RPMI7951 (cell line): ENCODE data around the gene ICAM3. TPM values are rescaled to one million over a fixed set of nuclear protein-coding genes. Genes with fewer than 3 reads are reported as not detected.

ENCODE experiments used
- DNase-seq: peaks from one replicate; pipeline ENCODE4 v3.0.0-alpha.2; 2012; ENCODE audit warnings: low read depth
- total RNA-seq: library from RNA; depleted of rRNA; stranded (reverse); fragments of >200 nt; shearing (Covaris generic); gene quantifications from 2 replicates; pipeline ENCODE4 v1.2.3, GENCODE V29; 2014; rRNA removed

The ICAM3 gene
- total RNA-seq, 1 experiment from 2014 or later: 21.5 TPM

DNA sequence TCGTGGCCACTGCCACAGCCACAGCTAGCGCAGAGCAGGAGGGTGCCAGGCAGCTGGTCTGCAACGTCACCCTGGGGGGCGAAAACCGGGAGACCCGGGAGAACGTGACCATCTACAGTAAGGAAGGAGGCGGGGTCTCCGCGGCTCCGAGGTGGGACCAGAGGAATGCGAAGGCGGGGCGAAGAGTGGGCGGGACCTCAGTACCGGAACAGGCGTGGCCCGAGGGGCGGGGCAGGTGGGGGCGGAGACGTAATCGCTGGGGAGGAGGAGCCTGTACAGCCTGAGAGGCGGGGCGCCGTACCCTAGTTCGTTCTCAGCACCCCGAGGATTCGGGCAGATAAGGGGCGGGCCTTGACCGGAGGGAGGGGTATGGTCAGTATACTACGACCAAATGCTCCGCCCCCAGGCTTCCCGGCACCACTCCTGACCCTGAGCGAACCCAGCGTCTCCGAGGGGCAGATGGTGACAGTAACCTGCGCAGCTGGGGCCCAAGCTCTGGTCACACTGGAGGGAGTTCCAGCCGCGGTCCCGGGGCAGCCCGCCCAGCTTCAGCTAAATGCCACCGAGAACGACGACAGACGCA, 47.1 kb downstream of the ICAM3 start:
- peak; percentile 84 for DNase-seq

DNA sequence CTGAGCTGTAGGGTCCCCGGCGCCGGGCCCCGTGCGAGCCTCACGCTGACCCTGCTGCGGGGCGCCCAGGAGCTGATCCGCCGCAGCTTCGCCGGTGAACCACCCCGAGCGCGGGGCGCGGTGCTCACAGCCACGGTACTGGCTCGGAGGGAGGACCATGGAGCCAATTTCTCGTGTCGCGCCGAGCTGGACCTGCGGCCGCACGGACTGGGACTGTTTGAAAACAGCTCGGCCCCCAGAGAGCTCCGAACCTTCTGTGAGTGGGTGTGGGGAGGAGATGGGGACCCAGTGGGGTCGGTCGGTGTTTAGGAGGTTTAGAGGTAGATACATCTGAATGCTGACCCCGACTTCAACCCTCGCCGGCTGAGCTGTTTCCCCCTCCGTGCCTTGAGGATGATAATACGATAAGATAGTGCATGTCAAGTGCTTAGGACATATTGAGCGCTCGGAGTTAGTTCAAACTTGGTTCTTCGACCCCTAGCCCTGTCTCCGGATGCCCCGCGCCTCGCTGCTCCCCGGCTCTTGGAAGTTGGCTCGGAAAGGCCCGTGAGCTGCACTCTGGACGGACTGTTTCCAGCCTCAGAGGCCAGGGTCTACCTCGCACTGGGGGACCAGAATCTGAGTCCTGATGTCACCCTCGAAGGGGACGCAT, 47.7 kb downstream of the ICAM3 start:
- DNase-seq: no peak

DNA sequence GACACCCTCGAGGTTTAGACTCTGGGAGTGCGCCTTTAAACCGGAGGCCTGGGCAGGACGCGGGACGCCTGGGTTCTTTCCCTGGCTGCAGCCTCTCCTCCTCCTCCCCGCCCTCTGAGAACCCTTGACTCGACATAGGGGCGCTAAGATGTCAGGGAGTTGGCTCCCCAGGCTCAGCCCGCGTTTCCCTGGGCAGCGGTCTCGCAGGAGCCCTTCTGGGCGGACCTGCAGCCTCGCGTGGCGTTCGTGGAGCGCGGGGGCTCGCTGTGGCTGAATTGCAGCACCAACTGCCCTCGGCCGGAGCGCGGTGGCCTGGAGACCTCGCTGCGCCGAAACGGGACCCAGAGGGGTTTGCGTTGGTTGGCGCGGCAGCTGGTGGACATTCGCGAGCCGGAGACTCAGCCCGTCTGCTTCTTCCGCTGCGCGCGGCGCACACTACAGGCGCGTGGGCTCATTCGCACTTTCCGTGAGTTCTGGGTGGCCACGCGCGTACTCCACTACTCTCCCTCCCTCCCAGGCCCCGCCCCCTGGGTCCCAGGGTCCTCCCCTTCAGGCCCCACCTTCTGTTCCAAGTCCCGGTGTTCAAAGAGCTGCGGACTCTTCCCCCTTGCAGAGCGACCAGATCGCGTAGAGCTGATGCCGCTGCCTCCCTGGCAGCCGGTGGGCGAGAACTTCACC, 48.4 kb downstream of the ICAM3 start:
- DNase-seq: peak; percentile 70

DNA sequence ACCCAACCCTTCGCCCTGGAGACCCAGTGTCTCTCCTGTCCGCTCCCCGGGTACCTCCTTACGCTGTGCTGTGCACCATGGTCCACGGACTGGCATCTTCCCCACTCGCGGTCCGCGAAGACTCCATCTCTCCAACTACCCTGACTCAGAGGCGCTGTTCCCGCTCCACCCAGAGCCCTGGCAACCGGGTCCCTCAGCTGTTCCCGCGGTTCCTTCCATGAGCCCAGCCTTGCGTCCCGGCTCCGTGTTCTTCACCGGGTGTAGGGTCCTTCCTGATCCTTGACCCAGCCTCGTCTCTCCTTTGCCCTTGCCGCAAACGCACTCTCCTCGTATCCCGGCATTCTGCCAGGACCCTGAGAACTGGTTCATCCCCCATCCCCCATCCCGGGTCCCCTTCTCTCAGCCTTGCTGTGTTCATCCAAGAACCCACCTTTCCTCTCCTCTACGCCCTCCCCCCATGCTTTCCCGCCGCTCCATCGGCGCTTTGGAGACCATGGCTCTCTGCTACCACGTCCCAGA, 49.0 kb downstream of the ICAM3 start:
- DNase-seq: peak; percentile 20

DNA sequence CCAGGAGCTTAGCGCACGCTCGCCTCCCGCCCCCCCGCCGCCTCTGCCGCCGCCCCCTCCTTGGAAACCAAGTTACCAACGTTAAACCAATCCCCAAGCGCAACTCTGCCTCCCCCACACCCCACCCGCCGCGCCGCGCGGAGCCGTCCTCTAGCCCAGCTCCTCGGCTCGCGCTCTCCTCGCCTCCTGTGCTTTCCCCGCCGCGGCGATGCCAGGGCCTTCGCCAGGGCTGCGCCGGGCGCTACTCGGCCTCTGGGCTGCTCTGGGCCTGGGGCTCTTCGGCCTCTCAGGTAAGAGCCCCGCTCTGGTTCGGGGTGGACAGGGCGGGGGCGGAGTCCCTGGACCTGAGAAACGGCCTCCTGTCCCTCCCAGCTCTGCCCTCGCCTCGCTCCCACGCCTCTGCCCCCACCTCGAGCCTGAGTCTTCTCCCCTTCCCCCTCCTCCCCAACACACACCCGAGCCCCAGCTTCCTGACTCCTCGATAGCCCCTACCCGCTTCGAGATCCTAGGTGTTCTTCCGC, 49.5 kb downstream of the ICAM3 start, which contains the start of gene ICAM5:
Gene ICAM5 (plus strand): TSS at position 117 of the 521 bp plus-strand sequence. CDS start 92 bp downstream, at position 209.
- DNase-seq: peak; percentile 67

DNA sequence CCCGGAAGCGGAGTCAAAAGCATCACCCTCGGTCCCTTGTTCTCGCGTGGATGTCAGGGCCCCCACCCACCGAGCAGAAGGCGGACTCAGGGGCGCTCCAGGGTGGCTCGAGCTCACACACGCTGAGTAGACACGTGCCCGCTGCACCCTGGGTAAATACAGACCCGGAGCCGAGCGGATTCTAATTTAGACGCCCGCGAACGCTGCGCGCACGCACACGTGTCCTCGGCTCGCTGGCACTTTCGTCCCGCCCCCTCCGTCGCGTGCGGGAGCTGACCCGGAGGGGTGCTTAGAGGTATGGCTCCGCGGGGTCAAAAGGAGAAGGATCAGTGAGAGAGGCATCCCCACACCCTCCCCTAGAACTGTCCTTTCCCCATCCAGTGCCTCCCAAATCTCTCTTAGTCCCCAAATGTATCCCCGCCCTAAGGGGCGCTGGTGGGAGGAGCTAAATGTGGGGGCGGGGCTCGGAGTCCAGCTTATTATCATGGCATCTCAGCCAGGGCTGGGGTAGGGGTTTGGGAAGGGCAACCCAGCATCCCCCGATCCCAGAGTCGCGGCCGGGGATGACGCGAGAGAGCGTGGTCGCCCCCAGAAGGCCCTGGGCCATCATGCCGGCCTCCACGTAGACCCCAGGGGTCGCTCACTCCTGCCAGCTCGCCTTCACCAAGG, 50.1 kb downstream of the ICAM3 start:
- DNase-seq: peak; percentile 80

DNA sequence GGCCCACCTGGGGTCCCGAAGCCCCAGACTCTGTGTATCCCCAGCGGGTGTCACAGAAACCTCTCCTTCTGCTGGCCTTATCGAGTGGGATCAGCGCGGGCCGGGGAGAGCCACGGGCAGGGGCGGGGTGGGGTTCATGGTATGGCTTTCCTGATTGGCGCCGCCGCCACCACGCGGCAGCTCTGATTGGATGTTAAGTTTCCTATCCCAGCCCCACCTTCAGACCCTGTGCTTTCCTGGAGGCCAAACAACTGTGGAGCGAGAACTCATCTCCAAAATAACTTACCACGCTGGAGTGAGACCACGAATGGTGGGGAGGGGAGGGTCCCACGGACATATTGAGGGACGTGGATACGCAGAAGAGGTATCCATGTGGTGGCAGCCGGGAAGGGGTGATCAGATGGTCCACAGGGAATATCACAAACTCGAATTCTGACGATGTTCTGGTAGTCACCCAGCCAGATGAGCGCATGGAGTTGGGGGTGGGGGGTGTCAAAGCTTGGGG, 50.7 kb downstream of the ICAM3 start:
- DNase-seq: peak; percentile 71

DNA sequence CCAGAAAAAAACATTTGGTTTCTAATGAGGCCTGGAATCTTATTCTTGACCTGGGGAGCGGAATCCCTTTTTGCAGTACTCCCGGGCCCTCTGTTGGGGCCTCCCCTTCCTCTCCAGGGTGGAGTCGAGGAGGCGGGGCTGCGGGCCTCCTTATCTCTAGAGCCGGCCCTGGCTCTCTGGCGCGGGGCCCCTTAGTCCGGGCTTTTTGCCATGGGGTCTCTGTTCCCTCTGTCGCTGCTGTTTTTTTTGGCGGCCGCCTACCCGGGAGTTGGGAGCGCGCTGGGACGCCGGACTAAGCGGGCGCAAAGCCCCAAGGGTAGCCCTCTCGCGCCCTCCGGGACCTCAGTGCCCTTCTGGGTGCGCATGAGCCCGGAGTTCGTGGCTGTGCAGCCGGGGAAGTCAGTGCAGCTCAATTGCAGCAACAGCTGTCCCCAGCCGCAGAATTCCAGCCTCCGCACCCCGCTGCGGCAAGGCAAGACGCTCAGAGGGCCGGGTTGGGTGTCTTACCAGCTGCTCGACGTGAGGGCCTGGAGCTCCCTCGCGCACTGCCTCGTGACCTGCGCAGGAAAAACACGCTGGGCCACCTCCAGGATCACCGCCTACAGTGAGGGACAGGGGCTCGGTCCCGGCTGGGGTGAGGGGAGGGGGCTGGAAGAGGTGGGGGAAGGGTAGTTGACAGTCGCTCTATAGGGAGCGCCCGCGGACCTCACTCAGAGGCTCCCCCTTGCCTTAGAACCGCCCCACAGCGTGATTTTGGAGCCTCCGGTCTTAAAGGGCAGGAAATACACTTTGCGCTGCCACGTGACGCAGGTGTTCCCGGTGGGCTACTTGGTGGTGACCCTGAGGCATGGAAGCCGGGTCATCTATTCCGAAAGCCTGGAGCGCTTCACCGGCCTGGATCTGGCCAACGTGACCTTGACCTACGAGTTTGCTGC, 52.4 kb downstream of the ICAM3 start, which contains the start of gene ICAM4:
Gene ICAM4 (plus strand): TSS at position 153 of the 935 bp plus-strand sequence. CDS start 58 bp downstream, at position 211.
- no peak for DNase-seq

DNA sequence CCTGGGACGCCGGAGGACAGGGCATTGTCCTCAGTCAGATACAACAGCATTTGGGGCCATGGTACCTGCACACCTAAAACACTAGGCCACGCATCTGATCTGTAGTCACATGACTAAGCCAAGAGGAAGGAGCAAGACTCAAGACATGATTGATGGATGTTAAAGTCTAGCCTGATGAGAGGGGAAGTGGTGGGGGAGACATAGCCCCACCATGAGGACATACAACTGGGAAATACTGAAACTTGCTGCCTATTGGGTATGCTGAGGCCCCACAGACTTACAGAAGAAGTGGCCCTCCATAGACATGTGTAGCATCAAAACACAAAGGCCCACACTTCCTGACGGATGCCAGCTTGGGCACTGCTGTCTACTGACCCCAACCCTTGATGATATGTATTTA, 54.0 kb downstream of the ICAM3 start:
- DNase-seq: no peak

DNA sequence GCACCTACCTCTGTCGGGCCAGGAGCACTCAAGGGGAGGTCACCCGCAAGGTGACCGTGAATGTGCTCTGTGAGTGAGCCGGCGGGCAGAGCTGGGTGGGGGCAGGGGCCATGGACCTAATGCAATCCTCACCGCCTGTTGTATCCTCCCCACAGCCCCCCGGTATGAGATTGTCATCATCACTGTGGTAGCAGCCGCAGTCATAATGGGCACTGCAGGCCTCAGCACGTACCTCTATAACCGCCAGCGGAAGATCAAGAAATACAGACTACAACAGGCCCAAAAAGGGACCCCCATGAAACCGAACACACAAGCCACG, 54.5 kb downstream of the ICAM3 start:
- no peak for DNase-seq

DNA sequence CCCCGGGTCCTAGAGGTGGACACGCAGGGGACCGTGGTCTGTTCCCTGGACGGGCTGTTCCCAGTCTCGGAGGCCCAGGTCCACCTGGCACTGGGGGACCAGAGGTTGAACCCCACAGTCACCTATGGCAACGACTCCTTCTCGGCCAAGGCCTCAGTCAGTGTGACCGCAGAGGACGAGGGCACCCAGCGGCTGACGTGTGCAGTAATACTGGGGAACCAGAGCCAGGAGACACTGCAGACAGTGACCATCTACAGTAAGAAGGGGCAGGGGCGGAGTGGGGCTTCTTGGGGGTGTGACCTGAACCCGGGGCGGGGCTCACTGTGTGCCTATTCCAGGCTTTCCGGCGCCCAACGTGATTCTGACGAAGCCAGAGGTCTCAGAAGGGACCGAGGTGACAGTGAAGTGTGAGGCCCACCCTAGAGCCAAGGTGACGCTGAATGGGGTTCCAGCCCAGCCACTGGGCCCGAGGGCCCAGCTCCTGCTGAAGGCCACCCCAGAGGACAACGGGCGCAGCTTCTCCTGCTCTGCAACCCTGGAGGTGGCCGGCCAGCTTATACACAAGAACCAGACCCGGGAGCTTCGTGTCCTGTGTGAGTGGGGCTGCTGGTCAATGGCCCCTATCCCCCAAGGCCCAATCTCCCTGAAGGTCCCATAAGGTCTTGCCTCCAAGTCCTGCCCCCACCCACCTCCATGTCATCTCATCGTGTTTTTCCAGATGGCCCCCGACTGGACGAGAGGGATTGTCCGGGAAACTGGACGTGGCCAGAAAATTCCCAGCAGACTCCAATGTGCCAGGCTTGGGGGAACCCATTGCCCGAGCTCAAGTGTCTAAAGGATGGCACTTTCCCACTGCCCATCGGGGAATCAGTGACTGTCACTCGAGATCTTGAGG, 55.1 kb downstream of the ICAM3 start:
- DNase-seq: no peak

Other genes with a start within 250 kb of the ICAM3 start
- gene ANGPTL6, start 236.9 kb downstream of the ICAM3 start, total RNA-seq: 0.98 TPM in 1 of 2 replicates, not detected in the other
- gene PPAN, start 233.3 kb downstream of the ICAM3 start, total RNA-seq: 17.8 and 19.3 TPM in 2 replicates
- gene P2RY11, start 227.9 kb downstream of the ICAM3 start, total RNA-seq: 1.1 and 1.2 TPM in 2 replicates
- gene EIF3G, start 219.7 kb downstream of the ICAM3 start, total RNA-seq: 264 and 284 TPM in 2 replicates
- gene DNMT1, start 144.7 kb downstream of the ICAM3 start, total RNA-seq: 100 and 108 TPM in 2 replicates
- gene S1PR2, start 108.3 kb downstream of the ICAM3 start, total RNA-seq: 4.7 and 4.9 TPM in 2 replicates
- gene MRPL4, start 87.4 kb downstream of the ICAM3 start, total RNA-seq: 57.6 and 71.7 TPM in 2 replicates
- 75.1 and 81.1 TPM in 2 replicates for gene ICAM1, start 68.5 kb downstream of the ICAM3 start, total RNA-seq
- gene ICAM4, start 52.7 kb downstream of the ICAM3 start, total RNA-seq: 0.24 and 0.39 TPM in 2 replicates
- gene ICAM5, start 49.7 kb downstream of the ICAM3 start, total RNA-seq: 12.0 and 15.8 TPM in 2 replicates
- 0.88 and 1.2 TPM in 2 replicates for gene ZGLP1, start 29.8 kb downstream of the ICAM3 start, total RNA-seq
- 33.0 and 50.1 TPM in 2 replicates for gene FDX2, start 23.6 kb downstream of the ICAM3 start, total RNA-seq
- gene RAVER1, start 6.1 kb downstream of the ICAM3 start, total RNA-seq: 9.0 and 11.8 TPM in 2 replicates
- 44.6 and 56.8 TPM in 2 replicates for gene TYK2, start 40.9 kb upstream of the ICAM3 start, total RNA-seq
- 89.3 and 107 TPM in 2 replicates for gene CDC37, start 63.9 kb upstream of the ICAM3 start, total RNA-seq
- gene PDE4A, start 80.9 kb upstream of the ICAM3 start, total RNA-seq: 1.3 and 2.0 TPM in 2 replicates
- gene KEAP1, start 163.7 kb upstream of the ICAM3 start, total RNA-seq: 46.1 and 62.7 TPM in 2 replicates
- gene S1PR5, start 177.8 kb upstream of the ICAM3 start, total RNA-seq: 0.29 TPM in 1 of 2 replicates, not detected in the other
- 13.2 and 16.3 TPM in 2 replicates for gene ATG4D, start 204.3 kb upstream of the ICAM3 start, total RNA-seq
- 10.1 and 12.1 TPM in 2 replicates for gene KRI1, start 226.4 kb upstream of the ICAM3 start, total RNA-seq
- 32.9 and 58.4 TPM in 2 replicates for gene CDKN2D, start 229.4 kb upstream of the ICAM3 start, total RNA-seq
- 0.49 and 2.5 TPM in 2 replicates for gene AP1M2, start 247.7 kb upstream of the ICAM3 start, total RNA-seq